ENCODE data around the gene SART1.

DNA sequence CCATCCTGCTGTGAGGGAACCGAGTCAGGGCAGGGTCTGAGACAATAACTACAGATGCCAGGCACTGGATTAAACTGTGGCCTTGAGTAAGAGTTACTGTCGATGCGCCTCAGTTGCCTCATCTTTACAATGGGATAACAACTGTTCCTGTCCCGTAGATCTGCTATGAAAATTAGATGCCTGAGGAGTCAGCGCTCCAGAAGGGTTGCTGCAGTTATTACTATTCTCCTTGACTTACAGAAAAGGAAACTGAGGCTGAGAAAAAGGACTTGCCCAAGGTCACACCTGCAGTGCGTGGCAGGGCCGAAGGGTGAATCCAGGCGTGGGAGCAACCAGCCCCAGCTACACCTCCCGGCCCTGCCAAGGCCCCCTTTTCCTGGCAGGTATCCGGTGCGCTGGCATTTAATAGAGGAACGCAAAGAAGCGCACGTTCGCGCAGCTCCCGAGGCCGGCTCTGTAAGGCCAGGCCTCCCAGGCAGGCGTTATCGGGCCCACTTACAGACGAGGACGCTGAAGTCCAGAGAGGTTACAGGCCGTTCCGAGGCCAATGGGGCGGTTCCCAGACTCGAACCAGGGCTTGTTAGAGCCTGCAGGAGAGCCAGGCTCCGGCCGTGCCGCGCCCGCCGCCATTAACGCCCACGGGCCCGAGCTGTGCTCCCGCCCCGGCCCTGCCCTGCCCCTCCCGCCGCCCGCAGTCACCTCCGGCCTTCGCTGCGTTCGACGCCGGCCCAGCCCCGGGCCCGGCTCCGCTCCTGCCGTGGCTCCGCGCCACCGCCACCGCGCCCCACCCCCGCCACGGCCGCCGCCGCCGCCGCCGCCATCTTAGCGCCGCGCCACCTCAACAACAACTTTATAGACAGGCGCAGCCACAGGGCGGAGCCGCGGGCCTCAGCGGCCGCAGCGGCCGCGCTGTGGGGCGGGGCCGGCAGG is 43.1 kb upstream of the SART1 start, which contains the start of gene C11orf68:
- peak in 1 of 2 donors; percentile 24 for TF ChIP-seq POLR2AphosphoS5 (IDR thresholded peaks at IDR 0.05; ENCODE audit: insufficient read depth in 1 of 2, low read depth in 1 of 2)
- TF ChIP-seq, protein P1, sequence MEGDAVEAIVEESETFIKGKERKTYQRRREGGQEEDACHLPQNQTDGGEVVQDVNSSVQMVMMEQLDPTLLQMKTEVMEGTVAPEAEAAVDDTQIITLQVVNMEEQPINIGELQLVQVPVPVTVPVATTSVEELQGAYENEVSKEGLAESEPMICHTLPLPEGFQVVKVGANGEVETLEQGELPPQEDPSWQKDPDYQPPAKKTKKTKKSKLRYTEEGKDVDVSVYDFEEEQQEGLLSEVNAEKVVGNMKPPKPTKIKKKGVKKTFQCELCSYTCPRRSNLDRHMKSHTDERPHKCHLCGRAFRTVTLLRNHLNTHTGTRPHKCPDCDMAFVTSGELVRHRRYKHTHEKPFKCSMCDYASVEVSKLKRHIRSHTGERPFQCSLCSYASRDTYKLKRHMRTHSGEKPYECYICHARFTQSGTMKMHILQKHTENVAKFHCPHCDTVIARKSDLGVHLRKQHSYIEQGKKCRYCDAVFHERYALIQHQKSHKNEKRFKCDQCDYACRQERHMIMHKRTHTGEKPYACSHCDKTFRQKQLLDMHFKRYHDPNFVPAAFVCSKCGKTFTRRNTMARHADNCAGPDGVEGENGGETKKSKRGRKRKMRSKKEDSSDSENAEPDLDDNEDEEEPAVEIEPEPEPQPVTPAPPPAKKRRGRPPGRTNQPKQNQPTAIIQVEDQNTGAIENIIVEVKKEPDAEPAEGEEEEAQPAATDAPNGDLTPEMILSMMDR (IDR thresholded peaks at IDR 0.05): no peak
